GM03348 (cell line): ENCODE data around the gene LRRC8B.
"Not testable (repeated sequence)": the region's sequence is repeated elsewhere in the genome, so short reads cannot be mapped to it uniquely, and the experiment has no call there.

ENCODE experiments used
- DNase-seq: peaks from one replicate; pipeline ENCODE4 v3.0.0; 2012; ENCODE audit warnings: low spot score

LRRC8B gene

DNA sequence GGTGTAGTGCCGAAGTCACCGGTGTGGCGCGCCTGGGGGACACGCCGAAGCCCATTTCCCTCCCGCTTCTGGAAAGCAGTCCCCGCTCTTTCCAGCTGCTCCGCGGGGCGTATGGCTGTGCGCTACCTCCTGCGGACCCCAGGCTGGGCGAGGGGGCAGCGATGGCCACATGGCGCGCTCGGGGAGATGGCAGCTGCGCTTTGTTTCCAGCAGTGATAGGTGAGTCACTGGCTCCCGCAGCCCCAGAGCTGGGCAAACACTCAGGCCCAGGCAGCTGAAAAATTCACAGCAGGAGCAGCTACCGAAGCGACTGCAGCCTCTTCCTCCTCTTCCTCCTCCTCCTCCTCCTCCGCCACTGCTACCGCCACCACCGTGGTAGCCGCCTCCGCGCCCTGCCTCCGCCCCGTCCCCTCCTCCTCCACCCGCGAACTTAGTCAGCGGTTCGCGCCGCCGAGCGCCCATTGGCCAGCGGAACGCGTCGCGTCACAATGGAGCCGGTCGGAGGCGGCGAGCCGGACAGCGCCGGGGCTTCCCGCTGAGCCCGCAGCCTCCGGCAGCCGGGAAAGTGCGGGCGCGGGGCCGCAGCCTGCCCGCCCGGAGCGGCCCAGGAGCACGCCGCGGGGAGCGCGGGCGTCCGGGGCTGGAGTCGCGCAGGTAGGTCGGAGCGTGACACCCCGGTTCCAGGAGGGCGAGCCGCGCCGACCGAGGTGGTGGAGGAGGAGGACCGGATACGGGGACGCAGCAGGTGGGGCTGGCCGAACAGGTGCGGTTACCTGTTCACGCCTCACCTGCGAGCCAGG is at the start of gene LRRC8B:
Gene LRRC8B, plus strand, starts transcription at position 461 of the 800 bp plus-strand sequence. CDS start 57,822 bp downstream, outside the sequence.
- peak; percentile 93 for DNase-seq

DNA sequence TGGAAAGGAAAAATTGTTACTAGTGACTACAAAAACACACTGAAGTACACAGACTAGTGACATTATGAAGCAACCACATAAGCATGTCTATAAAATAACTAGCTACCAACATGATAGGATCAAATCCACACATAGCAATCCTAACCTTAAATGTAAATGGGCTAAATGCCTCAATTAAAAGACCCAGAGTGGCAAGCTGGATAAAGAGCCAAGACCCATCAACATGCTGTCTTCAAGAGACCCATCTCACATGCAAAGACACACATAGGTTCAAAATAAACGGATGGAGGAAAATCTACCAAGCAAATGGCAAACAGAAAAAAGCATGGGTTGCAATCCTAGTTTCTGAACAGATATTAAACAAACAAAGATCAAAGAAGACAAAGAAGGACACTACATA is 49.4 kb upstream of the LRRC8B start:
- DNase-seq: no peak

DNA sequence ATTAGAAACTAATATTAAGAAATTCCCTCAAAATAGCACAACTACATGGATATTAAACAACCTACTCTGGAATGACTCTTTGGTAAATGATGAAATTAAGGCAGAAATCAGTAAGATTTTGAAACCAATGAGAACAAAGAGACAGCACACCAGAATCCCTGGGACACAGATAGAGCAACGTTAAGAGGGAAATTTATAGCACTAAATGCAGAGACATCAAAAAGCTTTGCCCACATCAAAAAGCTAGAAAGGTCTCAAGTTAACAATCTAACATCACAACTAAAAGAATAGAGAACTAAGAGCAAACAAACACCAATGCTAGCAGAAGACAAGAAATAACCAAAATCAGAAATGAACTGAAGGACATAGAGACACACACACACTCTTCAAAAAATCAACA is 48.6 kb upstream of the LRRC8B start:
- DNase-seq: no peak

DNA sequence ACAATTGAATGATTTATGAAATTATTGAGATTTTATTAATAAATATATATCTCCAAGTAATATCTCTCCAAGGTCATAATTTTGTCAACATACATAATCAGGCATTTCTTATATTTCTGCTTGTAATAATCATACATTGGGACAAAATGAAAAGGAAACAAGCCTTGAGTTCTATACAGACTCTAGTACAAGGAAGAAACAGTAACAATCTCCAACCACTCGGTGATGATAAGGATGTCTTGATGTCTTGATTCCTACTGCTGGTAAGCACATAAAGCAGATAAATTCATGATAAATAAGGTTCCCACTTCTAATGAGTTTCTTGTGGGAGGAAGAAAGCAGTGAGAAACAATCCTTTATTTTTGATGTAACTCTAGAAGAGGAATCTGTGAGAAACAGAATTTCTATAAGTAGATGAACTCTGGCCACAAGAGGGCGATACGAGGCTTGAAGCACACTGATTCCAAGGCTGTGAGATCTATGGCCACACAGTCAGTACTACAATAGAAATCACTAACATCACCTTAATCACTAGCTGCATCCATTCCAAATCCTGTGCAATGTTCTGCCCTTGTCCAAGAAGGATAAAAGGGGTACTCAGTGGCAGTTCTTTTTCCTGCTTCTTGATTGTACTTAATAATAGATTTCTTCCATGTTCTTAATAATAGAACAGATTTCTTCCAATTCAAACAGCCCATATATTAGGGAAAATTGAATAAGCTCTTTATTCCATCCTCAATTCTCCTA is 41.4 kb upstream of the LRRC8B start:
- peak; percentile 71 for DNase-seq

DNA sequence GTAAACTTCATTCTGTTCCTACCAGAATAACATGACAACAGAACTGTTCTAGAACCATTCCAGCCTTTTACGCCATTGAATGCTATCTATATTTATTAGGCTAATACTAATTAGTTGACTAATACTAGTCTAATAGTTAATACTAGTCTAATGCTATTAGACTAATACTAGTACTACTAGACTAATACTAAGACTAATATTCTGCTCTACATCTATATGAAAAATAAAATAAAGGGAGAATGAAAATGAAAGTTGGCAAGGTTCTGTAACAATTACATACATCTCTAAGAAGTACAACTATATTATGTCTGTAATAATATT is 40.9 kb upstream of the LRRC8B start:
- DNase-seq: no peak

DNA sequence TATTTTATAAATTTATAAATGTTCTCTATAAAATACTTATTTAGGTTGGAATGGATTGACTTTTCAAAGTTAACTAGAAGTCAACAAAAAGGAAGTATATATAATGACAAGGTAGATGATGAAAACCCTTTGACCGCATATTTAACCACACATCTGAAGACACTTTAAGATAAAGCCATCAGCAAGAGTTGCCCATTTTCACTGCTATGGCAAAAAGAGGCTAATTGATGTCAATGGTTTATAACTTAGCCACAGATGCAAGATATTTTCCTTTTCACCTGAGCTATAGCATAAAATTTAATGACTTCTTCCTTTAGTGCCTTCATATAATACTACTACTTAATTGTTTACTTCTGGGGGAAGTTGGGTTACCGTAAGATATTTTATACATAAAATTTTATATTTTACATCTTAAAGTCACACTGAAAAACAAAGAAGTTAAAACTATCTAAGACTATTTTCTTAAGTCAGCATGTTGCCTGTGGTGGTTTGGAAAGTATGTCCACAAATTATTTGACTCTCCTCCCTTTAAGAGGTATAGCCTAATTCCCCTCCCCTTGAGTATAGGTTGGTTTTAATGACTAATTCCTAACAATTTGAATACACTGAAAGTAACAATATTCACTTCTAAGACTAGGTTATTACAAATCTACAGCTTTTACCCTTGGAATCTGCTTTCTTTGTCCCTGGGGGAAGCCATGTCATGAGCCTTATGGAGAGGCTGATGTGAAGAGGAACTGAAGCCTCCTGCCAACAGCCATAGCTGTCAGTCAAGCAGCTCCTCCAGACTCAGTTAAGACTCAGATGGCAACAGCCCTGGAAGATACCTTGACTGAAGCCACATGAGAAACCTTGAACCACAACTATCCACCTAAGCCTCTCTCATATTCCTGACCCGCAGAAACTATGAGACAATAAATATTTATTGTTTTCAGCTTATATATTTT is 40.3 kb upstream of the LRRC8B start:
- DNase-seq: no peak

DNA sequence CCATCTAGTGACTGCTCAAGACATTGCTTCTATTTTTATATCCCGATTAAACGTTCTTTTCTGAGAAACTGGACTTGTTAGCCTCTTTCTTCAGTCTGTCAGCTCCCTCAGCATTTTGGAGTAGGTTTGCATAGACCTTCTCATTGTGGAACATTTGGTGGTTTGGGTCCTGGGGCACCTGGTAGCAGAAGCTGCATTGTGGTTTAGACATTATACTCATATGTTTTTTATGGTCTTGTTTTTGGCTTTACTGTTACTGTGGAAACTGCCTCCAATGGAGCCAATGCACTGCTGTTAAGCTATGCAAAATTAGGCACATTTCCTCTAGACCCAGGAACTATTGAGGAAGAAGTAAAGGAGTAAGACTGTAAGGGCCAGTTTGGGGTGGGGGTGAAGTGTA is 36.7 kb upstream of the LRRC8B start:
- no peak for DNase-seq

DNA sequence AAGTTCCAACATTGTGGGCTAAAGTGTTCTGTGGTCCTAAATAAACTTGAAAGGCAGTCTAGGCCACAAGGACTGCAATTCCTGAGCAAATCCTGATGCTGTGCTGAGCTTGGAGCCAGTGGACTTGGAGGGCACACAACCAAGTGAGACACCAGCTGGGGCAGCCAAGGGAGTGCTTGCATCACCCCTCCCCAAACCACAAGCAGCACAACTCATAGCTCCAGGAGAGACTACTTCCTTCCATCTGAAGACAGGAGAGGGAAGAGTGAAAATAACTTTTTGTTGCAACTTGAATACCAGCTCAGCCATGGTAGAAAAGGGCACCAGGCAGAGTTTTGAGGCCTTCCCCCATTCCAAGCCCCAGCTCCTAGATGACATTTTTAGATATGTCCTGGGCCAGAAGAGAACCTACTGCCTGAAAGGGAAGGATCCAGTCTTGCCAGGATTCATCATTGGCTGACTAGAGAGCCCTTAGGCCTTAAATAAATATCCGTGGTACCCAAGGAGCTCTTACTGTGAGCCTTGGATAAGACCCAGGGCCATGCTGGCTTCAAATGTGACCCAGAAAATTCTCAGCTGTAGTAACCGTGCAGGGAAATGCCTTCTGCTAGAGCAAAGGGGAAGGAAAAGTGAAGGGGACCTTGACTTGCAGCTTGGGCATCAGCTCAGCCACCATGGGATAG is 35.4 kb upstream of the LRRC8B start:
- DNase-seq: no peak

DNA sequence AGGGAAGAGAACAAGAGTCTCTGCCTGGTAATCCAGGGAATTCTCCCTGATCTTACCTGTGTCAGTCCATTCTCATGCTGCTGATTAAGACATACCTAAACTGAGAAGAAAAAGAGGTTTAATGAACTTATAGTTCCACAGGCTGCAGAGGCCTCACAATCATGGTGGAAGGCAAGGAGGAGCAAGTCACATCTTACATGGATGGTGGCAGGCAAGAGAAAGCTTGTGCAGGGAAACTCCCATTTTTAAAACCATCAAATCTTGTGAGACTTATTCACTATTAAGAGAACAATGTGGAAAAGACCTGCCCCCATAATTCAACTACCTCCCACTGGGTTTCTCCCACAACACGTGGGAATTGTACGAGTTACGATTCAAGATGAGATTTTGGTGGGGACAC is 34.2 kb upstream of the LRRC8B start:
- DNase-seq: no peak

DNA sequence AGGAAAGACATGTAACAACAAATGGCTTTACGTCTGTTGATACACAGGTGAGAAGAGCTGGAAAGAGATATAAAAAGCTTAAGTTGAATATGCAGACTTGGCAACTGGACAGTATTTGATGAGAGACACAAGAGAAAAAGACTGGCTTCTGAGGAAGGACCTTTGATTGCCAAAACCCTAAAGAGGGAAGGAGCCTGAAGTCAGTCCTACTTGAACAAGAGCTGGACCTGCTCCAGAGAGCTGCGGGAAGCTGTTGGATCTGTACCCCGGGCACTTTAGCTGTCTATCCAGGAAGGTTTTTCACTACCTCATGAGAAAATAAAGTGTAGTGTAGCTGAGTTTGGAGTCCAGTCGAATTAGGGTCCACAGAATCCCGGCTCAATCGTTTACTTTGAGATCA is 25.3 kb upstream of the LRRC8B start:
- DNase-seq: no peak

DNA sequence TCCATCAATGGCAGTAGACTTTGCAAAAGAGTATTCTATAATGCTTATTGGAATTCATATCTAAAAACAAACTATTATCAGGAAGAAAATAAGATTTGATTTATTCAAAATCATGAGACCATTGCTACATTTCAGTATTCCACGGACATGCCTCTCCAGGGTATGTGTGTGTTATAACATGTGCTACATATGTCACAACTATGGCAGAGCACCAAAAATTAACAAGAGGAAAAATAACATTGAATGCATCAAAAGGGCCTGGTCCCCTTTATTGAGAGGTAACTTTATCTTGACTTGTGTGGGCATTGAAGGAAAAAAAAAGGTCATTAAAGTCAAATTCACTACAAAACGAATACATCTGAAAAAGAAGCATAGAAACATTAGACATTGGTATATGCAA is 22.6 kb upstream of the LRRC8B start:
- no peak for DNase-seq

DNA sequence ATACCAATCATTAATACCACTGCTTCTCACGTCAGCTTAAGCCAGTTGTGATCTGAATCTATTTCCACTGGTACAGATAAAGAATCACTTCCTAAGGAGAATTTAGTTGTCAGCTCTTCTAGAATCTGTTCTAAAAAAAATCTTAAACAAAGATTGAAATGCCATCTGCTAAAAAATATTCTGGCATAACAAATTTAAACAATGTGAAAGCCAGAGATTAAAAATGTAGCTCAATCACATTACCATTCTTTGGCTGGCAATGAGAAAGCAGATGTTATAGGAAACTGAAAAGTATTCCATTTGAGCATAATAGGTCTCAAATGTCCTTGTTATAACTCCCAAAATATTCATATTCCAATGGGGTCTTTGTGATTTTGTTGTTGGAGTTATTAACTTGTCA is 21.7 kb upstream of the LRRC8B start:
- DNase-seq: no peak

DNA sequence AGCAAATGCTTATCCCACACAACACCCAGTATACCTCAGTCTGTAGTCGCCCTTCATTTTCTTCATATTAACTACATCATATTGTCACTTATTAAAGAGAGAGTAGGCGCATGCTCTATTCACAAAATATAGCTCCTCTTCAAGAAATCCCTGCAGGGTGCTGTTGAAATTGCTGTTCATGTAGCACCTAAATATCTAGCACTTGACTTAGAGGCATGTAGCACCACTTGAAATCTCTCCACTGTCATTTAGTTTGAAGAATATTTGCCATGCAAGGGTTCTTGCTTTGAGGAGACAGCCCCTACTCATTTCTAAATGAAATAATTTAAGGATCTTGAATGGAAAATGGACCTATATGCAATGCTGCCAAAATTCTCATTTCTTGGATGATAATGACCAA is 20.9 kb upstream of the LRRC8B start:
- no peak for DNase-seq

DNA sequence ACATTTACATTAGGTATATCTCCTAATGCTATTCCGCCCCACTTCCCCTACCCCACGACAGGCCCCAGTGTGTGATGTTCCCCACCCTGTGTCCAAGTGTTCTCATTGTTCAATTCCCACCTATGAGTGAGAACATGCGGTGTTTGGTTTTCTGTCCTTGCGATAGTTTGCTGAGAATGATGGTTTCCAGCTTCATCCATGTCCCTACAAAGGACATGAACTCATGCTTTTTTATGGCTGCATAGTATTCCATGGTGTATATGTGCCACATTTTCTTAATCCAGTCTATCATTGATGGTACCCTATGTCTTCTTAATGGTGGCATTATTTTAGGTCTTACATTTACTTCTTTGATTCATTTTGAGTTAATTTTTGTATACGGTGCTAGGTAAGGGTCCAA is 14.6 kb upstream of the LRRC8B start:
- not testable (repeated sequence) for DNase-seq

DNA sequence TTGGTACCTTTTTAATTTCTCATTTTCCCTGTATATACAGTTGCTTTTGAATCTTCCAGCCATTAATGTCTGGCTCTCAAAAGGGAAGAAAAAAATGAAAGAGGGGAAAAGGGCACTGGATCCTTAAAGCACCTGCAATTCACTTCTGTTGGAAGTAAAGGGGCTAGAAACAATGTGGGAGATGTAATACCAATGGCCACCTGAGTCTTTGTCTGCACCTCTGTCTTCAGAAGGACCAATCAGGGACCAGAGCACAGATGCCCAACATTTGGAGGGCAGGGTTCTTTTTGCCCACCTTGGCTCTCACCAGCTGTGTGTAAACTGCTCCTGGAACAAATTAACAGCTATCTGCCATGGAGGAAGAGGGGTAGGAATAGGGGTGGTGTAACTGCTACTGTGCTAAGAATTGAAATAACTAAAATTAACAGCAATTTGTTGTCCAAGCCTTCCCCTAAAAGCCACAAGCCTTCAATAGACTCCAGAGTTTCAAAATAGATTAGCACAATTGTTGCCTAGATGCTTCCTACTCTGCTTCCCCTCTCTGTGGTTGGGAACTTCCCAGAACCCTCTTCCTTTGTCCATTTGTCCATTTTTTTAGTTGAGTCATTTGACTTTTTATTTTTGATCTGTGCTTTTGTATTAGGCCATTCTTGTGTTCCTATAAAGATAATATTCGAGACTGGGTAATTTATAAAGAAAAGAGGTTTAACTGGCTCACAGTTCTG is 11.5 kb upstream of the LRRC8B start:
- no peak for DNase-seq

DNA sequence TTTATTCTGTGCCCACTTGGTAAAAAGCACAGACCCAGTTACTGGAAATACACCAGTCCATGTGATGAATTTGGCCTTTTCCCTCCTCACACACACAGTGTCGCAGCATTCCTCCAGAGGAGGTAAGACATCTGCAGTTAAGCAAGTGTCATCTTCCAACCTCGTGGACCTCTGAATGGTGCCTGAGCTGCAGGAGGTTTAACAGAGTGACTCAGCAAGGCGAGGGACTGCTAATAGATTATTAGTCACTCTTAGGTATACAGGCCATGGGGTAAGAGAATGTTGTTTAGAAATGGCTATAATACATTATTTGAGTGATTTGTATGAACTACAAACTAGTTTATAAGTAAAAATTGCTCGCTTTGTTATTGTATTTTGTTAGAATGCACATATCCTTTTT is 8.6 kb upstream of the LRRC8B start:
- DNase-seq: peak; percentile 16

DNA sequence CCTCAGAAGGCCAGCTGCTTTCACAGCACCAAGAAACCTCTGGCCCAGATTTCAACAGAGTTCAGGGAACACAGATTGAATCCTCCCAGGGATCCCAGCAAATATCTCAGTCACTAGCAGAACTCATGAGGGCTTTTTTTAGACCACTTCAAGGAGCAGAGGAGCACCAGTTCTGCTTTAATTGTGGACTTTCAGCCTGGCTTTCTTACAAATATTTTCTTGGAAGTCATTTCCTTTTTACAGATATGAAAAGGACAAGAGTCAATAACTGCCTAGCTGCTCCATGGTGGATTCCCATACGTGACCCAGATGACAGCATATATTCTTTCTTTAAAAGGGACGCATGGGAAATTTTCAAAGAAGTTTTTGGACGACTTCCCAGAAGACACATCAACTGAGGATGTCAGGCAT is 6.4 kb upstream of the LRRC8B start:
- no peak for DNase-seq

DNA sequence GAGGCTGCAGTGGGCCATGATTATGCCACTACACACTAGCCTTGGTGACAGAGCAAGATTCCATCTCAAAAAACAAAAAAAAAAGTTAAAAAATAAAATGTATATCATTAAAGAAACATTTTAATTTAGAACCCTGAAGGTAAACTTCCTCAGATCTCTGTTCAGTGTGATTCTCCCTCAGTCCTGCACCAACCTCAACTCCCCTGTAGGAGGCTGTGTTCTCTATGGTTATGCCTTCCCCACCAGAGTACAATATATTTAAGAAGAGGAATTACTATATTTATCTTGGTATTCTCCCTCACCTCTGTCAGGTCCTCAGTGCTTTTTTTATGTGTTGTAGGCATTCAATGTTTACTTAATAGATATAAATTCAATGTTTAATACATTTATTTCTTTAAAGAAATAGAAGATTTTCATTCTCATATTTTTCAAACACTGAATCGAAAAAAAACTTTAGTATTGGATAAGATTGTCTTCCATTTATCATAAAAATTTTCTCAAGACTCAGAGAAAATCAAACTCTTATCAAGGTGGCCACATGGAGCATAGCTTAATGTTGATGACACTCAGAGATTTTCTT is 4.8 kb upstream of the LRRC8B start:
- peak; percentile 49 for DNase-seq

DNA sequence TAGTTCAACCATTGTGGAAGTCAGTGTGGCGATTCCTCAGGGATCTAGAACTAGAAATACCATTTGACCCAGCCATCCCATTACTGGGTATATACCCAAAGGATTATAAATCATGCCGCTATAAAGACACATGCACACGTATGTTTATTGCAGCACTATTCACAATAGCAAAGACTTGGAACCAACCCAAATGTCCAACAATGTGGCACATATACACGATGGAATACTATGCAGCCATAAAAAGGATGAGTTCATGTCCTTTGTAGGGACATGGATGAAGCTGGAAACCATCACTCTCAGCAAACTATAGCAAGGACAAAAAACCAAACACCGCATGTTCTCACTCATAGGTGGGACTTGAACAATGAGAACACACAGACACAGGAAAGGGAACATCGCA is 2.7 kb upstream of the LRRC8B start:
- DNase-seq: not testable (repeated sequence)

DNA sequence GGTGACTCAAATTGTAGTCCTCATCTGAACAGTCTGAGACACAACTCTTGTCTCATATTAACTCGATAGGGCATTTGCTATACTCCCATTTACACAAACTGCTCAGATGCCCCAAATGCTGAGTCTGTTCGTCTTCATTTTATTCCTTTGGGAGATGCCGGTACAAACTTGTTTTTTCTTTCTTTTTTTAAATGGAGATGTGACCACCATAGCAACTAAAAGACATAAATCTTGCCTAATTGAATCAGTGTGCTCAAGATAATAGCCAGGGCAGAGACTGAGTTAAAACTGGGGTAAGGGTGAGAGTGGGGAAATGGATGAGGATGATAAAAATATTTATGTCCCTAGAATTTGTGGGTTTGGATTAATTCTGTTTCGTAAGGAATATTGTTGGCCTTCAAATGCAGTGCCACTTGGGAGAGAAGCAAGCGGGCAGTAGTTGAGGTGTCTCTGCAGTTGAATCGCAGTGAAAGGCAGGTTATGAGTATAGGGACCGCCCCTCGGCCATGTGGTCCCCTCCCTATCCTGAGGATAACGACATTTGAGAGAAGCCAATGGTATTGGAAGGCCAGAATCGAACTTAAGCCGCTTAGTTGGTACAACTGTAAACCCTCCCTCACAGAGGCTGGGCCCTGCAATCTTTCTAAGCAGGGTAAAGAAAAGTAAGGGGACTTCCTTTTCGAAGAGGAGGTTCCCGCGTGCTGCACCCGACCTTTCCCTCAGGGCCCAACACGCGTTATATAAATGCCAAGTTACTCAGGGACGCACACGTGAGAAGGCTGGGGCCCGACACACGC is 859 bp upstream of the LRRC8B start:
- peak; percentile 7 for DNase-seq
